ENCODE measurements around the gene PER1. TPM values are rescaled to one million over a fixed set of nuclear protein-coding genes. Genes with fewer than 3 reads are reported as not detected.

PER1 gene
- total and polyA plus RNA-seq, 2 of the 13 experiments (the other 11 are each of a cell fraction or from before 2014, with no cell fraction given): 2.6 to 3.6 TPM

DNA sequence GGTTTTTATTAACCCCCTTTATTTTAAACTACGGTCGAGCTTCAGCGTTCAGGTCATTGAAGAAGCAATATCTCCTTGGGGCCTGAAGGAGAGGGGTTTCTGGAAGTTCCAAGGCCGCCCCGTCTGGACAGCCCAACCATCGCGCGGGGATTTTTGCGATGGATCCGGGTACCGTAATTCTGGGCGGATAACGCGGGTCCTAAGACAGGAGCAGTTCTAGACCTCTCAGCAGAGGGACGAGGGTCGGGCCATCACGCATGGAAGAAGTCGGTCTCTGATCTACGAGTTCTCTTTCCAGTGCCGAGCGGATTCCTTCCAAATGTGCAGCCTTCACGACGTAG, 34.2 kb upstream of the PER1 start (continued):
- no peak for TF ChIP-seq ZNF615 (CRISPR knock-in tag; IDR thresholded peaks at IDR 0.05; ENCODE audit: borderline replicate concordance)
- TF ChIP-seq CBX2 (IDR thresholded peaks at IDR 0.05; ENCODE audit: low read depth, low read length): no peak
- no peak for TF ChIP-seq CBX2 (CRISPR knock-in tag; IDR thresholded peaks at IDR 0.05; ENCODE audit: low read depth)
- no peak for TF ChIP-seq HNRNPH1 (optimal IDR thresholded peaks at IDR 0.05; ENCODE audit: low read depth, low read length)
- no peak for TF ChIP-seq ZNF143 (CRISPR knock-in tag; IDR thresholded peaks at IDR 0.05)
- TF ChIP-seq FOXC1 (CRISPR knock-in tag; IDR thresholded peaks at IDR 0.05; ENCODE audit: borderline replicate concordance): no peak; the same call in 1 of the 2 replicates
- peak; percentile 44; the same call in 1 of the 2 replicates for TF ChIP-seq ZFX (CRISPR knock-in tag; IDR thresholded peaks at IDR 0.05; ENCODE audit: low read depth)
- TF ChIP-seq, protein P1, sequence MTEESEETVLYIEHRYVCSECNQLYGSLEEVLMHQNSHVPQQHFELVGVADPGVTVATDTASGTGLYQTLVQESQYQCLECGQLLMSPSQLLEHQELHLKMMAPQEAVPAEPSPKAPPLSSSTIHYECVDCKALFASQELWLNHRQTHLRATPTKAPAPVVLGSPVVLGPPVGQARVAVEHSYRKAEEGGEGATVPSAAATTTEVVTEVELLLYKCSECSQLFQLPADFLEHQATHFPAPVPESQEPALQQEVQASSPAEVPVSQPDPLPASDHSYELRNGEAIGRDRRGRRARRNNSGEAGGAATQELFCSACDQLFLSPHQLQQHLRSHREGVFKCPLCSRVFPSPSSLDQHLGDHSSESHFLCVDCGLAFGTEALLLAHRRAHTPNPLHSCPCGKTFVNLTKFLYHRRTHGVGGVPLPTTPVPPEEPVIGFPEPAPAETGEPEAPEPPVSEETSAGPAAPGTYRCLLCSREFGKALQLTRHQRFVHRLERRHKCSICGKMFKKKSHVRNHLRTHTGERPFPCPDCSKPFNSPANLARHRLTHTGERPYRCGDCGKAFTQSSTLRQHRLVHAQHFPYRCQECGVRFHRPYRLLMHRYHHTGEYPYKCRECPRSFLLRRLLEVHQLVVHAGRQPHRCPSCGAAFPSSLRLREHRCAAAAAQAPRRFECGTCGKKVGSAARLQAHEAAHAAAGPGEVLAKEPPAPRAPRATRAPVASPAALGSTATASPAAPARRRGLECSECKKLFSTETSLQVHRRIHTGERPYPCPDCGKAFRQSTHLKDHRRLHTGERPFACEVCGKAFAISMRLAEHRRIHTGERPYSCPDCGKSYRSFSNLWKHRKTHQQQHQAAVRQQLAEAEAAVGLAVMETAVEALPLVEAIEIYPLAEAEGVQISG (CRISPR knock-in tag; IDR thresholded peaks at IDR 0.05): no peak; the same call in 1 of the 2 replicates
- TF ChIP-seq, protein P2, sequence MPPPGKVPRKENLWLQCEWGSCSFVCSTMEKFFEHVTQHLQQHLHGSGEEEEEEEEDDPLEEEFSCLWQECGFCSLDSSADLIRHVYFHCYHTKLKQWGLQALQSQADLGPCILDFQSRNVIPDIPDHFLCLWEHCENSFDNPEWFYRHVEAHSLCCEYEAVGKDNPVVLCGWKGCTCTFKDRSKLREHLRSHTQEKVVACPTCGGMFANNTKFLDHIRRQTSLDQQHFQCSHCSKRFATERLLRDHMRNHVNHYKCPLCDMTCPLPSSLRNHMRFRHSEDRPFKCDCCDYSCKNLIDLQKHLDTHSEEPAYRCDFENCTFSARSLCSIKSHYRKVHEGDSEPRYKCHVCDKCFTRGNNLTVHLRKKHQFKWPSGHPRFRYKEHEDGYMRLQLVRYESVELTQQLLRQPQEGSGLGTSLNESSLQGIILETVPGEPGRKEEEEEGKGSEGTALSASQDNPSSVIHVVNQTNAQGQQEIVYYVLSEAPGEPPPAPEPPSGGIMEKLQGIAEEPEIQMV (CRISPR knock-in tag; IDR thresholded peaks at IDR 0.05; ENCODE audit: low read depth): no peak
- no peak; the same call in 1 of the 2 replicates for TF ChIP-seq NCOR1 (IDR thresholded peaks at IDR 0.05; ENCODE audit: borderline replicate concordance, low read length)
- TF ChIP-seq, protein P3, sequence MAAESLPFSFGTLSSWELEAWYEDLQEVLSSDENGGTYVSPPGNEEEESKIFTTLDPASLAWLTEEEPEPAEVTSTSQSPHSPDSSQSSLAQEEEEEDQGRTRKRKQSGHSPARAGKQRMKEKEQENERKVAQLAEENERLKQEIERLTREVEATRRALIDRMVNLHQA (CRISPR knock-in tag; IDR thresholded peaks at IDR 0.05): no peak
- TF ChIP-seq NFE2 (CRISPR knock-in tag; IDR thresholded peaks at IDR 0.05): no peak
- TF ChIP-seq, protein P4, sequence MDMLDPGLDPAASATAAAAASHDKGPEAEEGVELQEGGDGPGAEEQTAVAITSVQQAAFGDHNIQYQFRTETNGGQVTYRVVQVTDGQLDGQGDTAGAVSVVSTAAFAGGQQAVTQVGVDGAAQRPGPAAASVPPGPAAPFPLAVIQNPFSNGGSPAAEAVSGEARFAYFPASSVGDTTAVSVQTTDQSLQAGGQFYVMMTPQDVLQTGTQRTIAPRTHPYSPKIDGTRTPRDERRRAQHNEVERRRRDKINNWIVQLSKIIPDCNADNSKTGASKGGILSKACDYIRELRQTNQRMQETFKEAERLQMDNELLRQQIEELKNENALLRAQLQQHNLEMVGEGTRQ (IDR thresholded peaks at IDR 0.05; ENCODE audit: low read depth, low read length): no peak
- TF ChIP-seq, protein P4 (CRISPR knock-in tag; IDR thresholded peaks at IDR 0.05; ENCODE audit: borderline replicate concordance): no peak
- TF ChIP-seq, protein P5, sequence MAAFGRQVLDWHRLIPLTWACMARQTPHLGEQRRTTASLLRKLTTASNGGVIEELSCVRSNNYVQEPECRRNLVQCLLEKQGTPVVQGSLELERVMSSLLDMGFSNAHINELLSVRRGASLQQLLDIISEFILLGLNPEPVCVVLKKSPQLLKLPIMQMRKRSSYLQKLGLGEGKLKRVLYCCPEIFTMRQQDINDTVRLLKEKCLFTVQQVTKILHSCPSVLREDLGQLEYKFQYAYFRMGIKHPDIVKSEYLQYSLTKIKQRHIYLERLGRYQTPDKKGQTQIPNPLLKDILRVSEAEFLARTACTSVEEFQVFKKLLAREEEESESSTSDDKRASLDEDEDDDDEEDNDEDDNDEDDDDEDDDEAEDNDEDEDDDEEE (CRISPR knock-in tag; IDR thresholded peaks at IDR 0.05): peak; percentile 83; the same call in 1 of the 2 replicates
- TF ChIP-seq U2AF2 (IDR thresholded peaks at IDR 0.05; ENCODE audit: low read depth, low read length): no peak
- 0 out of 2 replicates have a peak, but pooled peaks have one; percentile 49 for TF ChIP-seq ZNF296 (CRISPR knock-in tag; conservative IDR thresholded peaks at IDR 0.05)
- TF ChIP-seq SIX1 (CRISPR knock-in tag; IDR thresholded peaks at IDR 0.05; ENCODE audit: borderline replicate concordance): no peak
- no peak for TF ChIP-seq SRY (CRISPR knock-in tag; IDR thresholded peaks at IDR 0.05)
- peak; percentile 16; the same call in 1 of the 2 replicates for TF ChIP-seq ZNF709 (CRISPR knock-in tag; IDR thresholded peaks at IDR 0.05)
- no peak for TF ChIP-seq ZNF629 (CRISPR knock-in tag; conservative IDR thresholded peaks at IDR 0.05)

Data from HepG2 (cell line).